ENCODE results near the gene PDE4D. TPM values are rescaled to one million over a fixed set of nuclear protein-coding genes. Genes with fewer than 3 reads are reported as not detected.

Gene PDE4D
- total and polyA plus RNA-seq, 10 of the 15 experiments (the other 5 are each of a cell fraction or from before 2014, with no cell fraction given): 0.87 to 4.1 (median 2.2) TPM

GRCh38 chr5:59079622-59080620 is 813.6 kb downstream of the PDE4D start:
- Histone ChIP-seq H3K9ac (ENCODE audit: control insufficient read depth, insufficient read depth, low read length) (no peak overlapping the region), H4K20me1 (ENCODE audit: control insufficient read depth, insufficient read depth) (no peaks in the 10 kb centered on the region), H3K79me2 (ENCODE audit: control insufficient read depth, insufficient read depth, low read length) (no peaks in the 10 kb centered on the region), H3K4me2 (ENCODE audit: control insufficient read depth, insufficient read depth) (no peak overlapping the region), H3K9me3 (replicated peaks; ENCODE audit: control insufficient read depth, insufficient read depth, low read length) (no peaks in the 10 kb centered on the region), H3K27me3 (replicated peaks in 1 of 2; ENCODE audit: control insufficient read depth in 2 of 2, insufficient read depth in 2 of 2, low read length in 1 of 2) (no peaks in the 10 kb centered on the region), H3K4me1 (ENCODE audit: control insufficient read depth, insufficient read depth, low read length) (no peaks in the 10 kb centered on the region), H3K4me3 (no peak overlapping the region), H3K36me3 (ENCODE audit: control insufficient read depth in 2 of 2, insufficient read depth in 2 of 2, low read length in 1 of 2) (no peaks in the 10 kb centered on the region), H3K27ac (ENCODE audit: control insufficient read depth, insufficient read depth) (no peak overlapping the region), H2AFZ (ENCODE audit: control insufficient read depth, low read depth, low read length) (no peak overlapping the region)
- DNase-seq (ENCODE audit: low read depth, low spot score): no peak
- ChIA-PET SMC1A (ENCODE audit: uncharacterized antibody, unreplicated experiment) (interaction anchor here (1.0 kb wide), 1 partner anchor 16 kb away, joined by 3 read pairs; no protein-coding TSS in a partner anchor), POLR2A (interaction anchor here (1.3 kb wide), 1 partner anchor 55 kb away, joined by 3 read pairs; no protein-coding TSS in a partner anchor), CTCF (no interaction called here), RAD21 (ENCODE audit: unreplicated experiment) (no interaction called here)
- intact Hi-C loops (cut with micrococcal nuclease; ENCODE audit: unreplicated experiment): no loop called here
- no peak for ATAC-seq
- 41% methylated on average over 7 of the region's 7 CpGs for WGBS (ENCODE audit: insufficient coverage, insufficient replicate concordance, low lambda C conversion rate, missing lambda C conversion rate)
- BruUV-seq (replicated peaks): no TSS peak
- in situ Hi-C loops (cut with MboI): no loop called here
- FAIRE-seq: no peak
- TF ChIP-seq BHLHE40 (IDR thresholded peaks at IDR 0.05; ENCODE audit: borderline replicate concordance in 1 of 2, low read depth in 2 of 2, low read length in 1 of 2) (no peak), MYC (IDR thresholded peaks at IDR 0.05; ENCODE audit: insufficient read depth, insufficient read length, insufficient replicate concordance, low read length, severe bottlenecking) (no peak), CTCF (IDR thresholded peaks at IDR 0.05 in 2 of 3, conservative IDR thresholded peaks at IDR 0.05 in 1 of 3; ENCODE audit: control insufficient read depth in 2 of 3, extremely low read depth in 1 of 3, insufficient read depth in 1 of 3, low read depth in 3 of 3, low read length in 3 of 3) (no peak), FOXM1 (IDR thresholded peaks at IDR 0.05; ENCODE audit: low read depth, low read length) (no peak), EP300 (IDR thresholded peaks at IDR 0.05; ENCODE audit: borderline replicate concordance in 1 of 2, control insufficient read depth in 1 of 2, low read depth in 2 of 2, low read length in 2 of 2) (no peak), ATF2 (IDR thresholded peaks at IDR 0.05; ENCODE audit: low read length) (no peak), EZH2 (IDR thresholded peaks at IDR 0.05; ENCODE audit: borderline replicate concordance, control insufficient read depth, low read depth, low read length) (no peak), IKZF2 (IDR thresholded peaks at IDR 0.05) (no peak), HSF1 (IDR thresholded peaks at IDR 0.05; ENCODE audit: low read depth, low read length) (no peak), RBBP5 (conservative IDR thresholded peaks at IDR 0.05) (no peak), IRF3 (IDR thresholded peaks at IDR 0.05) (no peak), ZZZ3 (IDR thresholded peaks at IDR 0.05; ENCODE audit: control insufficient read depth, insufficient read length, low read depth) (no peak), CREM (IDR thresholded peaks at IDR 0.05; ENCODE audit: low read depth) (no peak), ZNF217 (IDR thresholded peaks at IDR 0.05) (no peak), ZNF622 (IDR thresholded peaks at IDR 0.05) (no peak), SRF (IDR thresholded peaks at IDR 0.05; ENCODE audit: low read depth in 2 of 2, low read length in 2 of 2) (no peak)

Data from GM12878 (cell line).